A673 (cell line): ENCODE data around the gene KCND3. TPM values are rescaled to one million over a fixed set of nuclear protein-coding genes. Genes with fewer than 3 reads are reported as not detected.

Experiments used
- BruUV-seq: library from RNA; stranded (reverse); fragments of 400-500 nt; replicated peaks from 2 replicates; lab custom pipeline; 2021; lab: Mats Ljungman, UMichigan
- CTCF ChIA-PET: fragments of 300-600 bp; sonication (Branson Sonifier 250); formaldehyde crosslinking; loops from one replicate; lab custom pipeline; 2022; ENCODE audit warnings: antibody characterized with exemption; lab: Charles Lee
- POLR2A ChIA-PET: fragments of 300-600 bp; sonication (Branson Sonifier 250); formaldehyde crosslinking; loops from one replicate; lab custom pipeline; 2022; ENCODE audit warnings: antibody characterized with exemption; ENCODE audit not compliant: low non-redundant PET; lab: Charles Lee
- DNase-seq: peaks from one replicate; pipeline ENCODE4 v3.0.0-alpha.2; 2015; ENCODE audit warnings: low spot score
- H3K27ac ChIP-seq: fragments of 200-600 bp; sonication (generic); 2 replicates; pipeline ENCODE4 v1.5.1; 2016; ENCODE audit warnings: mixed run types, low read depth, mild to moderate bottlenecking, mixed read lengths, antibody characterized with exemption, low read length; ENCODE audit not compliant: poor library complexity, severe bottlenecking
- H3K27me3 ChIP-seq: fragments of 200-600 bp; sonication (generic); replicated peaks from 2 replicates; pipeline ENCODE4 v1.6.1; 2017; ENCODE audit warnings: mixed run types, low read depth, mild to moderate bottlenecking, mixed read lengths, antibody characterized with exemption, low read length; ENCODE audit not compliant: insufficient read depth, poor library complexity
- H3K36me3 ChIP-seq: fragments of 200-600 bp; sonication (generic); 2 replicates; pipeline ENCODE4 v1.6.1; 2016; ENCODE audit warnings: mixed run types, mild to moderate bottlenecking, mixed read lengths, antibody characterized with exemption, low read length; ENCODE audit not compliant: insufficient read depth, poor library complexity, severe bottlenecking
- H3K4me1 ChIP-seq: fragments of 200-600 bp; sonication (generic); 2 replicates; pipeline ENCODE4 v1.6.1; 2017; ENCODE audit warnings: mixed run types, mild to moderate bottlenecking, mixed read lengths, antibody characterized with exemption, low read length; ENCODE audit not compliant: insufficient read depth, poor library complexity, severe bottlenecking
- H3K4me3 ChIP-seq: fragments of 200-600 bp; sonication (generic); 2 replicates; pipeline ENCODE4 v1.5.1; 2016; ENCODE audit warnings: low read depth, mixed run types, mild to moderate bottlenecking, mixed read lengths, low read length; ENCODE audit not compliant: poor library complexity, severe bottlenecking
- H3K9me3 ChIP-seq: fragments of 200-600 bp; sonication (generic); 2 replicates; pipeline ENCODE4 v1.6.1; 2016; ENCODE audit warnings: mixed run types, low read depth, mild to moderate bottlenecking, mixed read lengths, antibody characterized with exemption, low read length; ENCODE audit not compliant: poor library complexity, severe bottlenecking
- EZH2 ChIP-seq: fragments of 200-600 bp; sonication (generic); IDR thresholded peaks from 2 replicates; pipeline ENCODE4 v1.6.1; 2017; ENCODE audit warnings: borderline replicate concordance, low read depth, mild to moderate bottlenecking, mixed read lengths, antibody characterized with exemption, low read length; ENCODE audit not compliant: poor library complexity, severe bottlenecking
- intact Hi-C: fragments of 100-400 bp; cut with micrococcal nuclease; formaldehyde crosslinking; loops from one replicate; pipeline ENCODE4 v1.10.0; 2022; ENCODE audit not compliant: unreplicated experiment
- total RNA-seq: library from RNA; stranded (reverse); gene quantifications from 2 replicates; pipeline ENCODE4 v1.2.3, GENCODE V29; 2021
- TF ChIP-seq, protein P1 (sequence below): fragments of 300-800, 200-600 bp; sonication (generic); conservative IDR thresholded peaks from 2 replicates; pipeline ENCODE4 v1.5.1; 2017; ENCODE audit warnings: low read depth, mild to moderate bottlenecking, antibody characterized with exemption, low read length, moderate library complexity, mixed read lengths

The KCND3 gene
- total RNA-seq, 1 experiment from 2014 or later, result not detected

- H3K4me3 ChIP-seq, result no peak overlapping the region
- H3K9me3 ChIP-seq, result no peaks in the 10 kb centered on the region
- intact Hi-C loops, result no loop called here
- H3K36me3 ChIP-seq, result no peaks in the 10 kb centered on the region
- DNase-seq, result no peak
- no peak overlapping the region for H3K27ac ChIP-seq
- H3K4me1 ChIP-seq, result no peaks in the 10 kb centered on the region
- ChIA-PET POLR2A (no interaction called here), CTCF (no interaction called here)
- no peak for TF ChIP-seq EZH2
- TF ChIP-seq, protein P1, sequence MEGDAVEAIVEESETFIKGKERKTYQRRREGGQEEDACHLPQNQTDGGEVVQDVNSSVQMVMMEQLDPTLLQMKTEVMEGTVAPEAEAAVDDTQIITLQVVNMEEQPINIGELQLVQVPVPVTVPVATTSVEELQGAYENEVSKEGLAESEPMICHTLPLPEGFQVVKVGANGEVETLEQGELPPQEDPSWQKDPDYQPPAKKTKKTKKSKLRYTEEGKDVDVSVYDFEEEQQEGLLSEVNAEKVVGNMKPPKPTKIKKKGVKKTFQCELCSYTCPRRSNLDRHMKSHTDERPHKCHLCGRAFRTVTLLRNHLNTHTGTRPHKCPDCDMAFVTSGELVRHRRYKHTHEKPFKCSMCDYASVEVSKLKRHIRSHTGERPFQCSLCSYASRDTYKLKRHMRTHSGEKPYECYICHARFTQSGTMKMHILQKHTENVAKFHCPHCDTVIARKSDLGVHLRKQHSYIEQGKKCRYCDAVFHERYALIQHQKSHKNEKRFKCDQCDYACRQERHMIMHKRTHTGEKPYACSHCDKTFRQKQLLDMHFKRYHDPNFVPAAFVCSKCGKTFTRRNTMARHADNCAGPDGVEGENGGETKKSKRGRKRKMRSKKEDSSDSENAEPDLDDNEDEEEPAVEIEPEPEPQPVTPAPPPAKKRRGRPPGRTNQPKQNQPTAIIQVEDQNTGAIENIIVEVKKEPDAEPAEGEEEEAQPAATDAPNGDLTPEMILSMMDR, result no peak
- H3K27me3 ChIP-seq, result peaks cover 39% of the 10 kb centered on the region
- BruUV-seq, result no TSS peak
Measured at GRCh38 chr1:112012823-112013222, 23.4 kb upstream of the KCND3 start.

- Histone ChIP-seq H3K9me3 (no peaks in the 10 kb centered on the region), H3K27me3 (peaks cover 24% of the 10 kb centered on the region), H3K4me3 (no peak overlapping the region), H3K4me1 (no peaks in the 10 kb centered on the region), H3K27ac (no peak overlapping the region), H3K36me3 (no peaks in the 10 kb centered on the region)
- BruUV-seq, result no TSS peak
- CTCF ChIA-PET, result no interaction called here
- POLR2A ChIA-PET, result no interaction called here
- DNase-seq, result no peak
- TF ChIP-seq, protein P1, result no peak
- no peak for TF ChIP-seq EZH2
- intact Hi-C loops, result no loop called here
Measured at GRCh38 chr1:112011202-112011601, 21.7 kb upstream of the KCND3 start.

GRCh38 chr1:112007169-112007568 lies 17.7 kb upstream of the KCND3 start:
- no peaks in the 10 kb centered on the region for H3K4me1 ChIP-seq
- no peak overlapping the region for H3K4me3 ChIP-seq
- TF ChIP-seq, protein P1, result no peak
- TF ChIP-seq EZH2, result no peak
- DNase-seq, result no peak
- peaks cover 7% of the 10 kb centered on the region for H3K27me3 ChIP-seq
- CTCF ChIA-PET, result no interaction called here
- H3K27ac ChIP-seq, result no peak overlapping the region
- POLR2A ChIA-PET, result no interaction called here
- H3K9me3 ChIP-seq, result no peaks in the 10 kb centered on the region
- BruUV-seq, result no TSS peak
- intact Hi-C loops, result no loop called here
- no peaks in the 10 kb centered on the region for H3K36me3 ChIP-seq
